GM12878 (cell line): ENCODE results near the gene OMP. TPM values are rescaled to one million over a fixed set of nuclear protein-coding genes. Genes with fewer than 3 reads are reported as not detected.

Experiments
- ATAC-seq: fragments of 200-7000 bp; cut with Tn5 transposase; 3 replicates; pipeline ENCODE4 v1.9.1; 2020; ENCODE audit warnings: mild to moderate bottlenecking, moderate library complexity
- BruUV-seq: library from RNA; stranded (reverse); fragments of 400-500 nt; replicated peaks from 2 replicates; lab custom pipeline; 2021; lab: Mats Ljungman, UMichigan
- CTCF ChIA-PET: fragments of 300-600 bp; sonication (Branson Sonifier 250); formaldehyde crosslinking; extraction: SDS; loops from one replicate; lab custom pipeline; 2021; ENCODE audit warnings: inconsistent platforms; lab: Yijun Ruan, JAX
- POLR2A ChIA-PET: fragments of 350-600 bp; formaldehyde crosslinking; extraction: SDS; loops from one replicate; lab custom pipeline; 2021; ENCODE audit warnings: inconsistent platforms; lab: Charles Lee
- RAD21 ChIA-PET: fragments of 300-600 bp; sonication (Branson Sonifier 250); formaldehyde crosslinking; loops from one replicate; lab custom pipeline; 2023; ENCODE audit warnings: antibody characterized with exemption; ENCODE audit not compliant: unreplicated experiment; lab: Charles Lee
- SMC1A ChIA-PET: fragments of 300-600 bp; sonication (Branson Sonifier 250); formaldehyde crosslinking; loops from one replicate; lab custom pipeline; 2023; ENCODE audit not compliant: unreplicated experiment, uncharacterized antibody; lab: Charles Lee
- DNase-seq: peaks from one replicate; pipeline ENCODE4 v3.0.0-alpha.2; 2011; ENCODE audit warnings: low read depth, low spot score
- FAIRE-seq: peaks from 3 replicates; lab custom pipeline; 2011; peaks lifted over from hg19 to GRCh38; lab: Jason Lieb, UNC
- H2AFZ ChIP-seq: 2 replicates; pipeline ENCODE4 v1.6.0; 2011; ENCODE audit warnings: low read depth, low read length, control low read depth; ENCODE audit not compliant: control insufficient read depth
- H3K27ac ChIP-seq: 2 replicates; pipeline ENCODE4 v1.5.1; 2011; ENCODE audit warnings: control low read depth; ENCODE audit not compliant: control insufficient read depth, insufficient read depth
- H3K27me3 ChIP-seq, 2 experiments: replicated peaks in 1 of 2; 2 replicates each; pipeline versions ENCODE4 v1.6.0 to v1.6.1; 2011; ENCODE audit warnings: low read length in 1 of 2; ENCODE audit not compliant: control insufficient read depth in 2 of 2, insufficient read depth in 2 of 2
- H3K36me3 ChIP-seq, 2 experiments: 2 replicates each; pipeline ENCODE4 v1.5.1; 2011; ENCODE audit warnings: low read length in 1 of 2; ENCODE audit not compliant: control insufficient read depth in 2 of 2, insufficient read depth in 2 of 2
- H3K4me1 ChIP-seq: 2 replicates; pipeline ENCODE4 v1.6.1; 2011; ENCODE audit warnings: mild to moderate bottlenecking, low read length, moderate library complexity, mixed read lengths; ENCODE audit not compliant: control insufficient read depth, insufficient read depth
- H3K4me2 ChIP-seq: 2 replicates; pipeline ENCODE4 v1.6.0; 2011; ENCODE audit warnings: control low read depth; ENCODE audit not compliant: control insufficient read depth, insufficient read depth
- H3K4me3 ChIP-seq: fragments of 200-600 bp; sonication (generic); 2 replicates; pipeline ENCODE4 v1.5.1; 2016
- H3K79me2 ChIP-seq: 2 replicates; pipeline ENCODE4 v1.6.0; 2011; ENCODE audit warnings: low read length; ENCODE audit not compliant: control insufficient read depth, insufficient read depth
- H3K9ac ChIP-seq: 2 replicates; pipeline ENCODE4 v1.8.0; 2011; ENCODE audit warnings: low read length, control low read depth, mixed read lengths; ENCODE audit not compliant: control insufficient read depth, insufficient read depth
- H3K9me3 ChIP-seq: replicated peaks from 3 replicates; pipeline ENCODE4 v1.5.1; 2011; ENCODE audit warnings: mild to moderate bottlenecking, low read length; ENCODE audit not compliant: control insufficient read depth, insufficient read depth
- H4K20me1 ChIP-seq: 2 replicates; pipeline ENCODE4 v1.6.0; 2011; ENCODE audit not compliant: control insufficient read depth, insufficient read depth
- ATF2 ChIP-seq: IDR thresholded peaks from 2 replicates; pipeline ENCODE4 v1.6.1; 2012; ENCODE audit warnings: low read length, inconsistent platforms
- CBX3 ChIP-seq: fragments of 200-600 bp; sonication (generic); IDR thresholded peaks from 2 replicates; pipeline ENCODE4 v1.6.1; 2016; ENCODE audit warnings: low read depth, borderline replicate concordance
- POLR2A ChIP-seq: IDR thresholded peaks from 2 replicates; pipeline ENCODE4 v1.6.1; 2011; ENCODE audit warnings: low read depth, mild to moderate bottlenecking, low read length
- RCOR1 ChIP-seq: conservative IDR thresholded peaks from 2 replicates; pipeline ENCODE4 v1.6.1; 2012; ENCODE audit warnings: low read depth, low read length, improper control_type of control experiment
- SP1 ChIP-seq: IDR thresholded peaks from one replicate; pipeline ENCODE4 v1.6.1; 2011; ENCODE audit warnings: low read depth, low read length
- ZZZ3 ChIP-seq: IDR thresholded peaks from 2 replicates; pipeline ENCODE4 v1.6.1; 2011; ENCODE audit warnings: low read depth; ENCODE audit not compliant: control insufficient read depth, insufficient read length
- WGBS: methylation state at CpG from one replicate; pipeline ENCODE4 v1.1.6; 2016; ENCODE audit warnings: low lambda C conversion rate; ENCODE audit not compliant: insufficient replicate concordance, insufficient coverage; ENCODE audit errors: missing lambda C conversion rate; 5-methylcytosine and 5-hydroxymethylcytosine counted together
- in situ Hi-C: fragments of 300-500 bp; cut with MboI; formaldehyde crosslinking; loops from 9 replicates; pipeline ENCODE4 v1.14.3; 2018; ENCODE audit warnings: mixed read lengths
- intact Hi-C: fragments of 100-400 bp; cut with micrococcal nuclease; formaldehyde crosslinking; loops from one replicate; pipeline ENCODE4 v1.14.2; 2022; ENCODE audit not compliant: unreplicated experiment
- polyA plus RNA-seq, 11 experiments: library from polyadenylated mRNA; depleted of rRNA in 4 of 11; unstranded in 6 of 11; stranded (reverse) in 5 of 11; fragments of >200 nt; fragmentation: Nextera tagmentation in 4 of 11; fragmentation: Illumina TruSeq in 1 of 11; extraction: Ambion mirVana in 4 of 11; extraction: Trizol in 1 of 11; gene quantifications; 1 replicate in 1 of 11; 2 replicates in 10 of 11; pipeline versions ENCODE4 v1.2.1 to v1.2.3, GENCODE V29; 2011 to 2016; ENCODE audit warnings: inconsistent platforms in 2 of 11, missing spikeins in 2 of 11, low read depth in 1 of 11
- total RNA-seq, 4 experiments: library from RNA; depleted of rRNA in 3 of 4; stranded (reverse); fragments of >200 nt in 3 of 4; fragmentation: Illumina TruSeq in 1 of 4; extraction: Trizol in 1 of 4; gene quantifications; 2 replicates each; pipeline versions ENCODE4 v1.2.1 to v1.2.3, GENCODE V29; 2013 to 2021
- TF ChIP-seq, protein P1 (sequence below): IDR thresholded peaks from 2 replicates; pipeline ENCODE4 v1.6.1; 2012; ENCODE audit warnings: low read depth, low read length, improper control_type of control experiment

OMP gene
- total and polyA plus RNA-seq, 10 of the 15 experiments (the other 5 are each of a cell fraction or from before 2014, with no cell fraction given): not detected

DNA sequence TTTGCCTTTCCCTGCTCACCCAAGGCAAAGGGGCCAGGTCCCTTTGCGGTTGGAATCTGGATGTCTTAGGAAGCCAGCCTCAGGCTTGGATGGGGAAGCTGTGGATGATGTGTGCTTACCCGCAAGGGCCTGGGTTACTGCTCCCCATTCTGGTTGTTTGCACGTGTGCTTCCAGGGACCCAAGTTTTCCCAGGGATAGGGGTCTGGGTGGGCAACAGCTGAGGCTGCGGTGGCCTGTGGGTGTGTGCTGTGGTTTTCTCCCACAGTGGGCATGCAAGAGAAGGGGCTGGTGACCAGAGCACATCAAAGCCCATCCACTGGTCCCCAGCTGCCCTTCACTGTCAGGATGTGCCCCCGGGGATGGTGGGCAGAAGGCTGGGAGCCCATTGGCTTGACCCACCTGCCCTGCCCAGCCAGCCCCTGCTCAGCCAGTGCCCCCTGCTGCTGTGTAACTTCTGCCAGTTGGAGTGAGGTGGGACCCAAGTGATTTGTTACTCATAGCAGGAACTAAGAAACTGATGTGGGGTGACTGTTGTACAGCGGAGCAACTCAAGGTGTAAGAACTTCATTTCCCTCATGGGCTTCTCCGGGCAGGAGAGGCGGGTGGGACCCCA is 32.6 kb upstream of the OMP start:
- Histone ChIP-seq H3K27me3 (peaks cover 0 to 1% of the 10 kb centered on the region in 2 experiments; a peak in 2 of 4 replicates), H4K20me1 (no peaks in the 10 kb centered on the region), H3K36me3 (no peaks in the 10 kb centered on the region), H3K27ac (no peak overlapping the region), H3K4me2 (no peak overlapping the region), H3K9me3 (no peaks in the 10 kb centered on the region), H3K9ac (no peak overlapping the region), H2AFZ (no peak overlapping the region), H3K4me3 (no peak overlapping the region), H3K4me1 (peaks cover 6% of the 10 kb centered on the region), H3K79me2 (no peaks in the 10 kb centered on the region)
- no peak for FAIRE-seq
- no peak for DNase-seq
- no peak for TF ChIP-seq SP1
- TF ChIP-seq, protein P1, sequence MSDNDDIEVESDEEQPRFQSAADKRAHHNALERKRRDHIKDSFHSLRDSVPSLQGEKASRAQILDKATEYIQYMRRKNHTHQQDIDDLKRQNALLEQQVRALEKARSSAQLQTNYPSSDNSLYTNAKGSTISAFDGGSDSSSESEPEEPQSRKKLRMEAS: no peak
- TF ChIP-seq ZZZ3: no peak
- ChIA-PET SMC1A (no interaction called here), POLR2A (no interaction called here), CTCF (interaction anchor here (1.1 to 1.9 kb wide), 2 partner anchors 21 to 23 kb away, joined by 3 to 6 read pairs; no protein-coding TSS in a partner anchor), RAD21 (no interaction called here)
- 38% methylated on average over 8 of the region's 8 CpGs for WGBS
- intact Hi-C loops (no loop called here), in situ Hi-C loops (no loop called here)
- no TSS peak for BruUV-seq
- no peak for ATAC-seq

DNA sequence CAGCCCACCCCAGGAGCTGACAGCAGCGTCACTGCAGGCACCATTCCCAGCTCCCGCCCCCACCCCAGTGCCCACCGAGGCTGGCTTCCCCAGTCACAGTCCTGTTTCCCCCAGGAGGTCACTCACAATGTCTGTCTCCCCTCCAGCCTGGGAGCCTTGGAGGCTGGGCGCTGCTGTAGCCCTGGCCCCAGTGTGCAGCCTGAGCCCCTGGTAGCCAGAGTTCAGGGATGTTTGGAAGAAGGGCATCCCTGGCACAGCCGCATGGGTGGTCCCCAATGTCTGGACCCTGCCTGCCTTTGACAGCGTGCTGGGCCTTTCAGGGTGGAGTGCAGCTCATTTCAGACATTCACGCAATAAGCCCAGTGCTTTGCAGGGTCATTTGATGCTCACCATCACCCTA is 31.6 kb upstream of the OMP start:
- no peak for DNase-seq
- H3K9me3 ChIP-seq: no peaks in the 10 kb centered on the region
- in situ Hi-C loops (no loop called here), intact Hi-C loops (no loop called here)
- no peaks in the 10 kb centered on the region for H3K79me2 ChIP-seq
- H3K36me3 ChIP-seq: no peaks in the 10 kb centered on the region
- ChIA-PET SMC1A (no interaction called here), POLR2A (no interaction called here), CTCF (no interaction called here), RAD21 (no interaction called here)
- no peak overlapping the region for H3K27ac ChIP-seq
- WGBS: 31% methylated on average over 7 of the region's 7 CpGs
- FAIRE-seq: no peak
- TF ChIP-seq CBX3: no peak
- no peak for TF ChIP-seq POLR2A
- no peak for TF ChIP-seq ATF2
- TF ChIP-seq RCOR1: no peak
- peaks cover 0 to 1% of the 10 kb centered on the region in 2 experiments; a peak in 2 of 4 replicates for H3K27me3 ChIP-seq
- ATAC-seq: no peak
- peaks cover 1% of the 10 kb centered on the region for H3K4me1 ChIP-seq
- H3K4me2 ChIP-seq: no peak overlapping the region
- BruUV-seq: no TSS peak
- no peak overlapping the region for H3K4me3 ChIP-seq
- H3K9ac ChIP-seq: no peak overlapping the region
- no peak overlapping the region for H2AFZ ChIP-seq
- no peaks in the 10 kb centered on the region for H4K20me1 ChIP-seq
